GM10266 (cell line): Measurements from ENCODE around the gene TMEM209.
"Not testable (repeated sequence)": the region's sequence is repeated elsewhere in the genome, so short reads cannot be mapped to it uniquely, and the experiment has no call there.

Source experiments
- DNase-seq: peaks from one replicate; pipeline ENCODE4 v3.0.0; 2012; ENCODE audit errors: extremely low spot score
- TF ChIP-seq, protein P1 (sequence below): IDR thresholded peaks from 2 replicates; pipeline ENCODE4 v1.5.1; 2012; ENCODE audit warnings: mild to moderate bottlenecking, low read depth; ENCODE audit not compliant: control insufficient read depth, insufficient read depth; ENCODE audit errors: missing control alignments

TMEM209 gene

DNA sequence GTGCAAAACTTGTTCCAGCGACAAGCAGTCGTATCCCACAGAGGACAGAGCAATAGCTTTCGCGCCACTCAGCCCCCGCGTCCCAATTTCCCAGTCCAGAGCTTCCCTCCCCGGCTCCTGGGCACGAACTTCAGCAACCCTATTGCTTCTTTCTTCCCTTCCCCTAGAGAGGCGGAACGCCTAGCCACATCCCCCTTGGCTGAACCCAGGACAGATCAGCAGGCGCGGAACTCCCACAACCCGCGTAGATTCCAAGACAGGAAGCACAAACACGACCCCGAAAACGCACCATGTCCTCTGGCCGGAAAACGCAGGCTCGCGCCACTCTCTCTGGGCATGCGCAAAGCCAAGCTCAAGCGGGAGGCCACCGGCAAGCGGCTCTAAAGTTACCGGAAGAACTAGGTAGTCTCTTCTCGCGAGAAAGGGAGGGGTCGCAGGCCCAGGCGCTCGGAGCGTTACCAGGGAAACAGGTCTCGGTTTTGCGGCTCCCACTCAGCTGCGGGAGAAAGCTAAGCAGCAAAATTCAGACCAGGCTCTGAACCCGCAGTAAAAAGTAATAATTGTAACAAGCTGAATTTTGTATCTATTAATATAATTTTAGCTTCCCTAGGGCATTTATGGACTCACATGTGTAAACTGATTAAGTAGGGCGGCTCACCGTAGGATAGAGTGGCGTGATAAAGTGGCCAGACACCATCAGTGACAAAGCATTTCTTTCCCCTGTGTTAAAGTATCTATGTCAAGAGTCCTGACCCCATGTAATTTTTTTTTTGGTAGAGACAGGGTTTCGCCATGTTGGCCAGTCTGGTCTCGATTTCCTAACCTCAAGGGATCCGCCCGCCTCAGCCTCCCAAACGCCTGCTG, at the start of gene TMEM209:
TSS of gene TMEM209 (minus strand) at position 323 of the 864 bp plus-strand sequence. CDS start at position 292, 31 bp downstream.
- TF ChIP-seq, protein P1, sequence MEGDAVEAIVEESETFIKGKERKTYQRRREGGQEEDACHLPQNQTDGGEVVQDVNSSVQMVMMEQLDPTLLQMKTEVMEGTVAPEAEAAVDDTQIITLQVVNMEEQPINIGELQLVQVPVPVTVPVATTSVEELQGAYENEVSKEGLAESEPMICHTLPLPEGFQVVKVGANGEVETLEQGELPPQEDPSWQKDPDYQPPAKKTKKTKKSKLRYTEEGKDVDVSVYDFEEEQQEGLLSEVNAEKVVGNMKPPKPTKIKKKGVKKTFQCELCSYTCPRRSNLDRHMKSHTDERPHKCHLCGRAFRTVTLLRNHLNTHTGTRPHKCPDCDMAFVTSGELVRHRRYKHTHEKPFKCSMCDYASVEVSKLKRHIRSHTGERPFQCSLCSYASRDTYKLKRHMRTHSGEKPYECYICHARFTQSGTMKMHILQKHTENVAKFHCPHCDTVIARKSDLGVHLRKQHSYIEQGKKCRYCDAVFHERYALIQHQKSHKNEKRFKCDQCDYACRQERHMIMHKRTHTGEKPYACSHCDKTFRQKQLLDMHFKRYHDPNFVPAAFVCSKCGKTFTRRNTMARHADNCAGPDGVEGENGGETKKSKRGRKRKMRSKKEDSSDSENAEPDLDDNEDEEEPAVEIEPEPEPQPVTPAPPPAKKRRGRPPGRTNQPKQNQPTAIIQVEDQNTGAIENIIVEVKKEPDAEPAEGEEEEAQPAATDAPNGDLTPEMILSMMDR = no peak
- peak; percentile 93 for DNase-seq

DNA sequence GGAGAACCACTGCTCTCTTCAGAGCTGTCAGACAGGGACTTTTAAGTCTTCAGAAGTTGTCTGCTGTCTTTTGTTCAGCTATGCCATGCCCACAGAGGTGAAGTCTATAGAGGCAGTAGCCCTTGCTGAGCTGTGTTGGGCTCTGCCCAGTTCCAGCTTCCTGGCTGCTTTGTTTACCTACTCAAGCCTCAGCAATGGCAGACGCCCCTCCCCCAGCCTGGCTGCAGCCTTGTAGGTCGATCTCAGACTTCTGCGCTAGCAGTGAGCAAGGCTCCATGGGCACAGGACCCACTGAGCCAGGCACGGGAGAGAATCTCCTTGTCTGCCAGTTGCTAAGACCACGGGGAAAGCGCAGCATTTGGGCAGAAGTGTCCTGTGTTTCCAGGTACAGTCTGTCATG, 49.3 kb upstream of the TMEM209 start:
- TF ChIP-seq, protein P1 = no peak
- DNase-seq = no peak

DNA sequence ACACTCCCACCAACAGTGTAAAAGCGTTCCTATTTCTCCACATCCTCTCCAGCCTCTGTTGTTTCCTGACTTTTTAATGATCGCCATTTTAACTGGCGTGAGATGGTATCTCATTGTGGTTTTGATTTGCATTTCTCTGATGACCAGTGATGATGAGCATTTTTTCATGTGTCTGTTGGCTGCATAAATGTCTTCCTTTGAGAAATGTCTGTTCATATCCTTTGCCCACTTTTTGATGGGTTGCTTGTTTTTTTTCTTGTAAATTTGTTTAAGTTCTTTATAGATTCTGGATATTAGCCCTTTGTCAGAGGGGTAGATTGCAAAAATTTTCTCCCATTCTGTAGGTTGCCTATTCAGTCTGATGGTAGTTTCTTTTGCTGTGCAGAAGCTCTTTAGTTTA, 44.4 kb upstream of the TMEM209 start:
- DNase-seq = not testable (repeated sequence)

DNA sequence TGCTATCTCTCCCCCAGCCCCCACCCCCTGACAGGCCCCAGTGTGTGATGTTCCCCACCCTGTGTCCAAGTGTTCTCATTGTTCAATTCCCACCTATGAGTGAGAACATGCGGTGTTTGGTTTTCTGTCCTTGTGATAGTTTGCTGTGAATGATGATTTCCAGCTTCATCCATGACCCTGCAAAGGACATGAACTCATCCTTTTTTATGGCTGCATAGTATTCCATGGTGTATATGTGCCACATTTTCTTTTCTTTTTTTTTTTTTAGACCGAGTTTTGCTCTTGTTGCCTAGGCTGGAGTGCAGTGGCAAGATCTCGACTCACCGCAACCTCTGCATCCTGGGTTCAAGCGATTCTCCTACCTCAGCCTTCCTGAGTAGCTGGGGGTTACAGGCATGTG, 43.6 kb upstream of the TMEM209 start:
- DNase-seq = not testable (repeated sequence)

DNA sequence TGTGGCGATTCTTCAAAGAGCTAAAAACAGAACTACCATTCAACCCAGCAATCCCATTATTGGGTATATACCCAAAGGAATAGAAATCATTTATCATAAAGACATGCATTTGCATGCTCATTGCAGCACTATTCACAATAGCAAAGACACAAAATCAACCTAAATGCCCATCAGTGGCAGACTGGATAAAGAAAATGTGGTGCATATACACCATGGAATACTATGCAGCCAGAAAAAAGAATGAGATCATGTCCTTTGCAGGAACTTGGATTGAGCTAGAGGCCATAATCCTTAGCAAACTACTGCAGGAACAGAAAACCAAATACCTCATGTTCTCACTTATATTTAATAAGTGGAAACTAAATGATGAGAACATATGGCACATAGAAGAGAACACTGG, 41.3 kb upstream of the TMEM209 start:
- not testable (repeated sequence) for DNase-seq

DNA sequence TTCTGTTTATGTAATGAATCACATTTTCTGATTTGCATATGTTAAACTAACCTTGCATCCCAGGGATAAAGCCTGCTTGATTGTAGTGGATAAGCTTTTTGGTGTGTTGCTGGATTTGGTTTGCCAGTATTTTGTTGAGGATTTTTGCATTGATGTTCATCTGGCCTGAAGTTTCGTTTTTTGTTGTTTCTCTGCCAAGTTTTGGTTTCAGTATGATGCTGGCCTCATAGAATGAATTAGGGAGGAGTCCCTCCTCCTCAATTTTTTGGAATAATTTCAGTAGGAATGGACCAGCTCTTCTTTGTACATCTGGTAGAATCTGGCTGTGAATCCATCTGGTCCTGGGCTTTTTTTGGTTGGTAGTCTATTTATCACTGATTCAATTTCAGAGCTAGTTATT, 38.3 kb upstream of the TMEM209 start:
- DNase-seq = not testable (repeated sequence)

DNA sequence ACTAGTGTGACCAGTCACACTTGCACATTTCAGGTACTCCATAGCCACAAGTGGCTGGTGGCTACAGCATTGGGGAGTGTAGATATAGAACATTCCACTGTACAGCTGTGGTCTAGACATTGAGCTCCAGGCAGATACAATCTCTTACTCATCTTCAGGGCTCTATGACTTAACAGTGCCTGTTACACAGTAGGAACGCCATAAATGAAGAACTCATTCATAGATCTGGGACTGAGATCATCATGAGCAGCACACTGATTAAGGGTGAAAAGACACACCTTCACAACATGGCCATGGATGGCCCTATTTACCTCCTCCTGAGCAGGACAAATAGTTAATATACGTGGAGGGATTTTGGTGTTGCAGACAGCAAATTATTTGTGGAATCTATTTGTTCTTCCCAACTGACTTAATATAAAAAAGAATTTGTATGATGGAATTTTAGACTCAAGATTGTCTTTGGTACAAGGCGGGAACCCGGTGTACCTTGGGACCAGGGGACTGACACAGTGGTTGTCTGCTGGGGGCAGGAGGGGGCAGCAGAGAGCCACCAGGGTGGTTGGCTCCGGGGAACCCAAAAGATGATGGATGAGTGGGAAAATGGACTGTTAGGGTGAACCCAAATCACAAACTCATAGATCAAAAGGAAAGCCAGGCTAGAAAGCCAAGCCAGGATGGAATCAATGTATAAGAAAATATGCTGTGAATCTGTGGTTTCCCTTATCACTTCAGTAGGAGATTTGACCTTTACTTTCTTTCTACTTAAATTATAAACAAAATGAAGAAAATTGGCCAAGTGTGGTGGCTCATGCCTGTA, 37.2 kb upstream of the TMEM209 start:
- DNase-seq = peak; percentile 62

DNA sequence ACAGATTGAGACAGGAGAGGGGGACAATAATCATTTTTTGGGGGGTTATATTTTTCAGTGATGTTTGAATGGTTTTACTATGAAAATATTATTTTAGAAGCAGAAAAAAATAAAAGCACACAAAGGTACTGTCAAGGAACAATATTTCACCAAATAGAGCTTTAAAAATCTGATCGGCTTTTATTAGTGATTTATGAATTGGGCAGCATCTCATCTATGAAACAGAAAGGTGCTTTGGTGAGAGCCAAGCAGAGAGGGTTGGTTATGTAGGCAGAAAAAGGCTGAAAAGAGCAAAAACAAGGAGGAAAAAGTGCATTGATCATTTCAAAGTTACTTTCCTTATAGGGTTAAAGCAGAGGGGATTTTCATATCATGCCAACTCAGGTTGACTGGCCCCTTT, 35.0 kb upstream of the TMEM209 start:
- TF ChIP-seq, protein P1 = no peak
- no peak for DNase-seq

More for the DNA sequence above, 37.2 kb upstream of the TMEM209 start:
- TF ChIP-seq, protein P1 = peak; percentile 87

DNA sequence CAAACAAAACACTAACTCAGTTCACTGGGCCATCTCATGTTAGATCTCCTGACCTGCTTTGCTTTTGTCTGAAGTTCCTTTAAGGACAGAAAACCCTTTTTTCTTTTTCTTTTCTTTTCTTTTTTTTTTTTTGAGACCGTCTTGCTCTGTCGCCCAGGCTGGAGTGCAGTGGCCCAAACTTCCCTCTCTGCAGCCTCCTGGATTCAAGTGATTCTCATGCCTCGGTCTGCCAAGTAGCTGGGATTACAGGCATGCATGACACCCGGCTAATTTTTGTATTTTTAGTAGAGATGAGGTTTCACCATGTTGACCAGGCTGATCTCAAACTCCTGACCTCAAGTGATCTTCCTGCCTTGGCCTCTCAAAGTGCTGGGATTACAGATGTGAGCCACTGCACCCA, 31.2 kb upstream of the TMEM209 start:
- not testable (repeated sequence) for DNase-seq

DNA sequence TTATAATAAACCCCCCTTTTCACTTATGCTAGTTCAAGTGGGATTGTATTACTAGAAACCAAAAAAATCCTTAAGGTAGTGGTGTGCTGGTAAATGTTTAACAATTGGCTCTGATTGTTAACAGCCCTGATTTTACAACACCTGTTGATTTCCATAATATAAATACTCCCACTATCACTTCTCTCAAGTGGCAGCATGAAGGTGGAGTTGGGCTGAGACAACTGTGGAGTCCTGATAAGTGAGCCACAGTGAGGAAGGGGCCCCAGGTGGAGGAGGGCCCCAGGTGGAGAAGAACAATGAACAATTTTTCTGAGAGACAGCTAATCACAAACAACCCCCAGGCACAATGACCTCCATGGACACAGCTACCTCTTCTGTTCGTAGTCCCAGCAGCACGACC, 28.9 kb upstream of the TMEM209 start:
- TF ChIP-seq, protein P1 = no peak
- no peak for DNase-seq
